Measurements from ENCODE around the gene RGS19. TPM values are rescaled to one million over a fixed set of nuclear protein-coding genes. Genes with fewer than 3 reads are reported as not detected.

The RGS19 gene
- polyA plus RNA-seq, 1 of the 3 experiments (the other 2 are of a cell fraction), result 20.5 TPM

- Histone ChIP-seq H3K4me3 (ENCODE audit: low read depth in 2 of 2, low read length in 1 of 2) (no peak overlapping the region), H3K4me2 (no peak overlapping the region), H4K20me1 (ENCODE audit: insufficient read depth) (no peaks in the 10 kb centered on the region), H3K27ac (ENCODE audit: low read depth in 2 of 2, low read length in 1 of 2) (no peak overlapping the region), H2AFZ (ENCODE audit: low read depth) (no peak overlapping the region), H3K4me1 (ENCODE audit: control insufficient read depth in 1 of 2, insufficient read depth in 2 of 2, low read depth in 1 of 2, low read length in 1 of 2) (peaks cover 0 to 4% of the 10 kb centered on the region in 2 experiments; a peak in 1 of 4 replicates), H3K9ac (no peak overlapping the region), H3K36me3 (replicated peaks in 1 of 2; ENCODE audit: control insufficient read depth in 1 of 2, insufficient read depth in 2 of 2, low read length in 1 of 2) (no peaks in the 10 kb centered on the region), H3K79me2 (ENCODE audit: insufficient read depth) (no peaks in the 10 kb centered on the region), H3K9me3 (no peaks in the 10 kb centered on the region), H3F3A (replicated peaks; ENCODE audit: insufficient read depth) (no peaks in the 10 kb centered on the region), H3K27me3 (ENCODE audit: insufficient read depth) (no peaks in the 10 kb centered on the region; the same call in 1 of the 2 replicates), H3K9me2 (no peaks in the 10 kb centered on the region)
- 80% methylated on average over 14 of the region's 25 CpGs for WGBS (ENCODE audit: low lambda C conversion rate)
- CTCF ChIA-PET, result interaction anchor here (1.2 kb wide), 1 partner anchor 125 kb away, joined by 3 read pairs; the partner anchor contains the start of gene PRPF6
- POLR2A ChIA-PET, result no interaction called here
- TF ChIP-seq, protein P1, sequence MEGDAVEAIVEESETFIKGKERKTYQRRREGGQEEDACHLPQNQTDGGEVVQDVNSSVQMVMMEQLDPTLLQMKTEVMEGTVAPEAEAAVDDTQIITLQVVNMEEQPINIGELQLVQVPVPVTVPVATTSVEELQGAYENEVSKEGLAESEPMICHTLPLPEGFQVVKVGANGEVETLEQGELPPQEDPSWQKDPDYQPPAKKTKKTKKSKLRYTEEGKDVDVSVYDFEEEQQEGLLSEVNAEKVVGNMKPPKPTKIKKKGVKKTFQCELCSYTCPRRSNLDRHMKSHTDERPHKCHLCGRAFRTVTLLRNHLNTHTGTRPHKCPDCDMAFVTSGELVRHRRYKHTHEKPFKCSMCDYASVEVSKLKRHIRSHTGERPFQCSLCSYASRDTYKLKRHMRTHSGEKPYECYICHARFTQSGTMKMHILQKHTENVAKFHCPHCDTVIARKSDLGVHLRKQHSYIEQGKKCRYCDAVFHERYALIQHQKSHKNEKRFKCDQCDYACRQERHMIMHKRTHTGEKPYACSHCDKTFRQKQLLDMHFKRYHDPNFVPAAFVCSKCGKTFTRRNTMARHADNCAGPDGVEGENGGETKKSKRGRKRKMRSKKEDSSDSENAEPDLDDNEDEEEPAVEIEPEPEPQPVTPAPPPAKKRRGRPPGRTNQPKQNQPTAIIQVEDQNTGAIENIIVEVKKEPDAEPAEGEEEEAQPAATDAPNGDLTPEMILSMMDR (IDR thresholded peaks at IDR 0.05), result no peak
- TF ChIP-seq JUND (IDR thresholded peaks at IDR 0.05) (no peak), GATA2 (CRISPR knock-in tag; IDR thresholded peaks at IDR 0.05) (no peak)
- TF ChIP-seq, protein P2, sequence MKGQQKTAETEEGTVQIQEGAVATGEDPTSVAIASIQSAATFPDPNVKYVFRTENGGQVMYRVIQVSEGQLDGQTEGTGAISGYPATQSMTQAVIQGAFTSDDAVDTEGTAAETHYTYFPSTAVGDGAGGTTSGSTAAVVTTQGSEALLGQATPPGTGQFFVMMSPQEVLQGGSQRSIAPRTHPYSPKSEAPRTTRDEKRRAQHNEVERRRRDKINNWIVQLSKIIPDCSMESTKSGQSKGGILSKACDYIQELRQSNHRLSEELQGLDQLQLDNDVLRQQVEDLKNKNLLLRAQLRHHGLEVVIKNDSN (IDR thresholded peaks at IDR 0.05; ENCODE audit: borderline replicate concordance, low read depth), result no peak
- no peak for DNase-seq
These were observed 25.5 kb upstream of the RGS19 start for GRCh38 chr20:64104667-64105451.

- WGBS (ENCODE audit: low lambda C conversion rate), result 80% methylated on average over 18 of the region's 20 CpGs
These were observed 24.8 kb upstream of the RGS19 start for GRCh38 chr20:64103871-64104666.

More at GRCh38 chr20:64103871-64104666, 24.8 kb upstream of the RGS19 start:
- H3K4me3 ChIP-seq (ENCODE audit: low read depth in 2 of 2, low read length in 1 of 2), result no peak overlapping the region
- H3K4me1 ChIP-seq (ENCODE audit: control insufficient read depth in 1 of 2, insufficient read depth in 2 of 2, low read depth in 1 of 2, low read length in 1 of 2), result peaks cover 0 to 2% of the 10 kb centered on the region in 2 experiments; a peak in 1 of 4 replicates
- TF ChIP-seq USF2 (IDR thresholded peaks at IDR 0.05; ENCODE audit: borderline replicate concordance, low read depth, low read length) (no peak), YY1 (IDR thresholded peaks at IDR 0.05; ENCODE audit: low read depth) (no peak)
- TF ChIP-seq, protein P3, sequence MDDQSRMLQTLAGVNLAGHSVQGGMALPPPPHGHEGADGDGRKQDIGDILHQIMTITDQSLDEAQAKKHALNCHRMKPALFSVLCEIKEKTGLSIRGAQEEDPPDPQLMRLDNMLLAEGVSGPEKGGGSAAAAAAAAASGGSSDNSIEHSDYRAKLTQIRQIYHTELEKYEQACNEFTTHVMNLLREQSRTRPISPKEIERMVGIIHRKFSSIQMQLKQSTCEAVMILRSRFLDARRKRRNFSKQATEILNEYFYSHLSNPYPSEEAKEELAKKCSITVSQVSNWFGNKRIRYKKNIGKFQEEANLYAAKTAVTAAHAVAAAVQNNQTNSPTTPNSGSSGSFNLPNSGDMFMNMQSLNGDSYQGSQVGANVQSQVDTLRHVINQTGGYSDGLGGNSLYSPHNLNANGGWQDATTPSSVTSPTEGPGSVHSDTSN (IDR thresholded peaks at IDR 0.05), result no peak
- H3F3A ChIP-seq (replicated peaks; ENCODE audit: insufficient read depth), result no peaks in the 10 kb centered on the region
- H3K4me2 ChIP-seq, result no peak overlapping the region
- no peaks in the 10 kb centered on the region for H3K9me2 ChIP-seq
- ChIA-PET POLR2A (no interaction called here), CTCF (interaction anchor here (0.8 to 1.7 kb wide), 3 partner anchors 17 to 124 kb away, joined by 3 to 5 read pairs (median 4); partner anchors contain the start of gene PRPF6)
- H3K9ac ChIP-seq, result no peak overlapping the region
- no peak overlapping the region for H3K27ac ChIP-seq (ENCODE audit: low read depth in 2 of 2, low read length in 1 of 2)
- no peak overlapping the region for H2AFZ ChIP-seq (ENCODE audit: low read depth)
- no peaks in the 10 kb centered on the region for H4K20me1 ChIP-seq (ENCODE audit: insufficient read depth)
- no peaks in the 10 kb centered on the region; the same call in 1 of the 2 replicates for H3K27me3 ChIP-seq (ENCODE audit: insufficient read depth)
- H3K9me3 ChIP-seq, result no peaks in the 10 kb centered on the region
- H3K79me2 ChIP-seq (ENCODE audit: insufficient read depth), result no peaks in the 10 kb centered on the region
- DNase-seq, result no peak
- H3K36me3 ChIP-seq (replicated peaks in 1 of 2; ENCODE audit: control insufficient read depth in 1 of 2, insufficient read depth in 2 of 2, low read length in 1 of 2), result no peaks in the 10 kb centered on the region

Measured in SK-N-SH (cell line).